Pons (tissue), 1 donor: ENCODE data around the gene EDN1.
"Not testable (repeated sequence)": the region's sequence is repeated elsewhere in the genome, so short reads cannot be mapped to it uniquely, and the experiment has no call there.

Experiments
- DNase-seq: peaks from one replicate; pipeline ENCODE4 v3.0.0-alpha.2; 2016; ENCODE audit warnings: low spot score

Gene EDN1

GRCh38 chr6:12294851-12295536, 4.8 kb downstream of the EDN1 start:
- no peak for DNase-seq

GRCh38 chr6:12295558-12296254, 5.5 kb downstream of the EDN1 start:
- DNase-seq: no peak

GRCh38 chr6:12296255-12296573, 6.1 kb downstream of the EDN1 start:
- no peak for DNase-seq

GRCh38 chr6:12296604-12297003, 6.4 kb downstream of the EDN1 start:
- DNase-seq: no peak

- no peak for DNase-seq
These were observed 7.3 kb downstream of the EDN1 start for GRCh38 chr6:12297363-12298016.

GRCh38 chr6:12298017-12298978, 8.1 kb downstream of the EDN1 start:
- no peak for DNase-seq

GRCh38 chr6:12298995-12299394, 8.8 kb downstream of the EDN1 start:
- no peak for DNase-seq

- DNase-seq: no peak
These were observed 10.9 kb downstream of the EDN1 start for GRCh38 chr6:12301018-12301417.

- DNase-seq: no peak
These were observed 14.3 kb downstream of the EDN1 start for GRCh38 chr6:12304487-12304886.

- no peak for DNase-seq
These were observed 18.9 kb downstream of the EDN1 start for GRCh38 chr6:12309070-12309469.

GRCh38 chr6:12311106-12311505, 20.9 kb downstream of the EDN1 start:
- no peak for DNase-seq

GRCh38 chr6:12312736-12313135, 22.6 kb downstream of the EDN1 start:
- no peak for DNase-seq

- no peak for DNase-seq
These were observed 23.3 kb downstream of the EDN1 start for GRCh38 chr6:12313306-12313991.

- DNase-seq: no peak
These were observed 23.9 kb downstream of the EDN1 start for GRCh38 chr6:12313992-12314589.

- DNase-seq: no peak
These were observed 24.6 kb downstream of the EDN1 start for GRCh38 chr6:12314751-12315150.

GRCh38 chr6:12315292-12316081, 25.3 kb downstream of the EDN1 start:
- no peak for DNase-seq

- DNase-seq: no peak
These were observed 28.6 kb downstream of the EDN1 start for GRCh38 chr6:12318749-12319148.

GRCh38 chr6:12320074-12320473, 29.9 kb downstream of the EDN1 start:
- DNase-seq: not testable (repeated sequence)

GRCh38 chr6:12324099-12324498, 33.9 kb downstream of the EDN1 start:
- no peak for DNase-seq

- no peak for DNase-seq
These were observed 34.6 kb downstream of the EDN1 start for GRCh38 chr6:12324748-12325147.
